RPMI7951 (cell line): ENCODE measurements around the gene NLGN1. TPM values are rescaled to one million over a fixed set of nuclear protein-coding genes. Genes with fewer than 3 reads are reported as not detected.

ENCODE experiments used
- DNase-seq: peaks from one replicate; pipeline ENCODE4 v3.0.0-alpha.2; 2012; ENCODE audit warnings: low read depth
- total RNA-seq: library from RNA; depleted of rRNA; stranded (reverse); fragments of >200 nt; shearing (Covaris generic); gene quantifications from 2 replicates; pipeline ENCODE4 v1.2.3, GENCODE V29; 2014

The NLGN1 gene
- total RNA-seq, 1 experiment from 2014 or later, result 0.48 TPM

DNA sequence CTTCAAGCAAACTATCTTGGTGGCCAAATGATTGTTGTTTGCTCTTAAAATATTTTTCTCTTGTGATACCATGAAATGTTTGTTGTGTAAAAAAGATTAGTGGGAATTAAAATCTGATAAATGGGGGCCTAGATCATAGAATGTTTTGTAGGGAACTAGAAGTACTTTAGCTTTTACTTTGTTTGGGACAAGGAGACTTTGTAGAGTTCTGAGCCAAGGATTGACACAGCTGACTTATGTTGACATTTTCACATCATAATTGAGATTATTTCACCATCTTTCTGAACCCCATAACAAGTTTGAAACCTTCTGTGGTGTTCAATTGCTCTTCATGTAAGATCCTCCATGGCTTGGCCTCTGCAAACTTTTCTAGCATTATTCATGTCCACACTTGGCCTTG lies 235.4 kb downstream of the NLGN1 start:
- DNase-seq, result no peak

DNA sequence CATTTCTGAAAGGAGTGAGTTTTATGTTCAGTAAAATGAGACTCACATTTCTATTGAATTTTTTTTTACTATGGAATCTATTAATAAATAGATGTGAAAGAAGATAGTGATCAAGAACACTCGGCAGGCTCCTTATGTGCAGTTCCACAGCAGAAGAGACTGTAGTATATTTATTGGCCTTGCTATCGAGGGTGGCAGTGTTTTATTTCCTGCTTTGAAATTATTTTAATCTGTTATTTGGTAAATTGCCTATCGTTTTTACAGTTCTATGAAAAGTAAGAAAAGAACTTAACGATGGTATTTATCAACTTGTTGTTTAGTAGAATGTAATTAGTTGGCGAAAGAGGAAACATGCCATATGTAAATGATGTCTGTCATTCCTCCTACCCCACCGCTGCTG lies 238.3 kb downstream of the NLGN1 start:
- no peak for DNase-seq

DNA sequence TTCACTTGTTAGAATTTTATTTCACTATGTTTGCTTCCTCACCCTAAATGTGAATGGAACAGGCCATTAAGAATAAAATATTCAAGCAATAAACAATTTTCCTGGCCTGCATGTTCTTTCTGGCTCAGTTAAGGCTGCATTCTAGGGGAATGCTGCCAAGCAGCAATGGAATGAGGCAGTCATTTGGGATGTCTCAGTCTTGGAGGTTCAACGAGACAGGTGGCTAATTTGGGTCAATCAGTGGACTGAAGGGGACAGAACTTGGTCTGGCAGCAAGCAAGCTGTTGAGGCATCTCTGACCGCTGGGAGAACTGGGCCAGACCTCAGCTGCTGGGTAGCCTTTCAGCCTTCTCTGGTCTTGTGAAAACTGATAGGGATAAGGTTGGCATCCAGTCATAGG lies 241.6 kb downstream of the NLGN1 start:
- DNase-seq, result no peak

DNA sequence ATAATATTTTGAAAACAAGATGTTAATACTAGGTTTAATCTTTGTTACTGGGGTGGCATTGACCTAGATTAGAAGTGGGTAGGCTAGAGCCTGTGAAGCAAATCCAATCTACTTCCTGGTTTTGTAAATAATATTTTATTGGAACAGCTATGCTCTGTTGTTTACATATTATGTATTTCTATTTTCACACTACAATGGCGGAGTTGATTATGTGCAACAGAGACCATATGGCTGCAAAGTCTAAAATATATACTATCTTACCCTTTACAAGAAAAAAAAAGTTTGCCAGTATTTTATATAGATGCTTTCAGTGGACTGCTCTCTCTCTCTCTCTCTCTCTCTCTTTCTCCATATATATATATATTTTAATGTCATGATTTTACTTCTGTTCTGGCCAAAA lies 244.2 kb downstream of the NLGN1 start:
- DNase-seq, result no peak

DNA sequence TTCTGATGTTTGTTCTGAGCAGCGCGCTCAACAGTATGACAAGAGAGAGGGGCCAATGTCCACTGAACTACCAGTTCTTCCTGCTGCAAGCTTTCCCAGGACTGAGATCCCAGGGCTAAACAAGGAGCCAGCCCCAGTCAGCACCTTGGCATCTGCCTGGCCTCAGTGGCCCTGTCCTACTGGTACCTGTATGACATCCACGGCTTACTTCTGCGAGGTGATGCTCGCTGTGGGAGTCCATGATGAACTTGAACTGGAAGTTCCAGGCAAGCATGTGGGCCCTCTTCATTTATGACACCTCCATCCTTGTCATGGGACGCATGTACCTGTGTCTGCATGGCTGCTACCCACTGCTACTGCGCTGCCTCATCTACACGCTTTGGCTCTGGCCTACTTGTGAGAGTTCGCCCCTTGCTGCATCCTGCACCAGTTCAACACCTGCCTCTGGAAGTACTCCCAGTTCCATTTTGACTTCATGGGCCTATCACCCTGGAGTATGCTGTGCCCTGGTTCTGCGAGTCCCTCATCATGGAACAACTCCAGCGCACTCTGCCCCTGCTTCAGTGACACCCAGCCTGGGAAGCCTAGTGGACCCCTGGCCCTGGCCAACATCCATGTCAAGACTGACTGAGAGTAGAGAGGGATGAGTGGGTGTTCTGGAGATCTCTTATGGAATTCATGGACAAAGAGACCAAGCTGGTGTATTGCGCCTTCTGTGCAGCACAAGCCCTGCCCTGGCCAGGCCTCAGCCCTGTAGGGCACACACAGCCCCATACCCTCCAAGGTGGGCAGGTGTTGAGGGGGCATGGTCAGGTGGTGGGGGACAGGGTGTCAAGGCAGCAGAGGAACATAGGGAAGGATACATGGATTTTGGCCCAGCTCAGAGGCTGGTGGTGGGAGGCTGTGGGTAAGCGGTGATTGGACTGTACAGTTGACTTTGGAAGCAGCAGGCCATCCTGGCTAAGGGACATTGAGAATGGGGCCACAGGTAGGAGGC lies 246.8 kb downstream of the NLGN1 start:
- no peak for DNase-seq

DNA sequence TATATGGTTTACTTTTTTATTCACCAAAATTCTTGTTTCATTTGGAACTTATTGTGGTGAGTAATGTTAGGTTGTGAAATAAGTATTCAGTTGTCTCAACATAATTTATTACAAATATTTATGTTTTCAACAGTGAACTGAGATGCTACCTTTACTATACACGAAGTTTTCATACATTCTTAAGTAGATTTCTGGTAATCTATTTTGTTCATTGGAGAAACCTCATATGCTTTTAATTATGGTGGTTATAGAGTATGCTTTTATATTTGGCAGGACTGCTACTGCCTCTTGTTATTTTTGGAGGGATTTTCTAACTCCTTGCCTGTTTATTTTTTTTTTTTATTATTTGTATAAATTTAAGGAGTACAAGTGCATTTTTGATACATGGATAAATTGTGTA lies 253.1 kb downstream of the NLGN1 start:
- no peak for DNase-seq

DNA sequence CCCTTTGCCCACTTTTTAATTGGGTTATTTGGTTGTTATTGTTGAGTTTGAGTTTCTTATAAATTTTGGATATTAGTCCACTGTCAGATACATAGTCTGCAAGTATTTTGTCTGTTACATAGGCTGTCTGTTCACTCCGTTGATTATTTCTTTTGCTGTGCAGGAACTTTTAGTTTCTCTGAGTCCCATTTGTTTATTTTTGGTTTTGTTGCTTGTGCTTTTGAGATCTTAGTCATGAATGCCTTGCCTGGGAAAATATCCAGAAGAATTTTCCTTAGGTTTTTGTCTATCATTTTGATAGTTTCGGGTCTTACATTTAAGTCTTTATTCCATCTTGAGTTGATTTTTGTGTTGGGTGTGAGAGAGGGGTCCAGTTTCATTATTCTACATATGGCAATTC lies 254.5 kb downstream of the NLGN1 start:
- no peak for DNase-seq

DNA sequence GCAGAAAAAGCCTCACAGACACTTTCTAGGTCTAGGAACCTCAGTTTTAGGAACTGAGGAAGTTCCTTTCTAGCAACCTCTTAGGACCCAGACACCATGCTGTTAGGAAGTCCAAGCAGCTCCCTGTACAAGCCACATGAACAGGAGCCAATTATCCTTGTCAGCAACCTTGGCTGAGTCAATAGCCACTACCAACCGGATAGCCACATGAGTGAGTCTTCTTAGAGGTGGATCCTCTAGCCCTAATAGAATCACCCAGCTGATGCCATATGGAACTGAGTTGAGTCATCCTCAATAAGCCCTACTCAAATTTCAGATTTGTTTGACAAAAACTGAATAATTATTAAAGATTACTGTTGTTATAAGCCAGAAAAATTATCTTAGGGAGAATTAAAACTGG lies 256.2 kb downstream of the NLGN1 start:
- DNase-seq, result no peak

DNA sequence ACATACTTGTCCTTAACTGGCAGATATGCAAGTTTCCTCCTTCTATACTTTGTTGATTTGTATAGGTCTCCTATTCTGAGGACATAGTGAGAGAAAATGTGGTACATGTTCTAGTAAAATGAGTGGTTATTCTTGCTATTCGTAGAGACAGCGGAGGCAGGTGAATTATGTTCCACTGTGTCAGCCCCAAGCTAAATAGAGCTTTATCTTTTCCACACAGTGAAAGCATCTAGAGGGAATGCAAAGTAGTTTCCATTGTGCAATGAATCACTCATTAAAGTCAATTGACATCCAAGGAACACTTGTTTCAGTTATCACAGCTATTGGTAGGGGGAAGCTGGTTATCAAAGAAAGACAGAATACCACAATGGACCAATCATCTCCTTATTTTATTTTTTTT lies 262.4 kb downstream of the NLGN1 start:
- no peak for DNase-seq

DNA sequence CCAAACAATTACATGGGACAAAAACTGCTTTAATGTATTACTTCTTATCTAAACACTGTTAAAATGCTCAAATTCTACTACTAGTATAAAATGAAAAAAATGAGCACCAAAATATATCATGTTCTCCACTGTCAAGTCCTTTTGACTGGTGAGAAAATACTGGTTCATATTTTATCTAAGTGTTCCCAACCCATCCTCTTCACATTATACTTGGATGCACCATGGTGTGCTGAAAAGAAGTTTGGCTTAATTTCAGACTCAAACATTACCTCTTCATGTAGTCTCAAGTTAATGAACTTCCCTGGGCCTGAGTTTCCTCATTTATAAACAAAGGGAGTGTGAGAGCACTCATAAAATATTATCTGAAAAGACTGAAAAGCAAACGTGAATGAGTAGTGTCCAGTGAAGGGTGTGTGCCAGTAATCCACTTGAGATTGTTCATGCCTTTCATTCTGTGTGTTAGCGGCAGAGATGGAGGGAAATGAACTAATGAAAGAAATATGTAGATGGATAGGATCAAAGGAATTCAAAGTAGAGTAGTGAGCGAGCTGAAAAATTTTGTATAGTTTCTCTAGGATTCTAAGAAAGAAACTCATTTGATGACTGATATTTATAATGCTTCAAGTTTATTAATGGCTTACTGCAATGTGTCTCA lies 263.2 kb downstream of the NLGN1 start:
- DNase-seq, result no peak

DNA sequence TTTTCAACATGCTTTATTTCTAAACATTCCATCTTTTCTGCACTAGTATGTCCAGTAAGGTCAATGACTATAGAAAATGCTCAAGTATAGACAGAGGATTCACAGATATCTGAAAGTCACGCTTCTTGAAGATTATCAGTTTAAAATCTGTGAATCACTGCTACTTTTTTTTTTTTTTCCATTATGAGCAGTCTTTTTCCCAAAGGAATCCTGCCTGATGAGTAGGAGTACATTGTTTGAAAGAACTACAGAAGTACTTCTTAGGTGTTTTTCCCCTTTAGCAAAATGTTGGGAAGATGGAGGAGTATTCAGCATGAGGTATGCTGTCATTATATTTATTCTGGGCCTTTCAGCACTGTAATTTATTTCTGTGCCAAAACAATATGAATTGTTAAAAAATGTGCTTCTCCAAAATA lies 266.2 kb downstream of the NLGN1 start:
- DNase-seq, result no peak

DNA sequence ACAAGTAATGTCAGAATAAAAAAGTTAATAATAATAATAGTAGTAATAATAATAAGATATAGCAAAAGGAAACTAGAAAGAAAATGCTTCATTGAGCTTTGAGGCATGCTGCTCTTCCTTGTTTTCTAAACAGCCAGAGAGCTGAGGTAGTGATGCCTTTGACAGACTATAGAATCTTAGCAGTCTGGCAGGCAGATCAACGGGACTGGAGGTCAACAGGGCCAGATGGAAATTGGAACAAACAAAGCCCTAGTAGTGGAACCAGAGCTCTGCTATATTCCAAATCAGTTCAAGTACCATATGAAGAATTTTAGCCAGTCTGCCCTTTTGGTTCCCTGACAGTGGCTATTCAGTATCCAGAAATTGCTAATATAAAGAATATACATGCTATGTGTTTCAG lies 278.6 kb downstream of the NLGN1 start:
- DNase-seq, result no peak

DNA sequence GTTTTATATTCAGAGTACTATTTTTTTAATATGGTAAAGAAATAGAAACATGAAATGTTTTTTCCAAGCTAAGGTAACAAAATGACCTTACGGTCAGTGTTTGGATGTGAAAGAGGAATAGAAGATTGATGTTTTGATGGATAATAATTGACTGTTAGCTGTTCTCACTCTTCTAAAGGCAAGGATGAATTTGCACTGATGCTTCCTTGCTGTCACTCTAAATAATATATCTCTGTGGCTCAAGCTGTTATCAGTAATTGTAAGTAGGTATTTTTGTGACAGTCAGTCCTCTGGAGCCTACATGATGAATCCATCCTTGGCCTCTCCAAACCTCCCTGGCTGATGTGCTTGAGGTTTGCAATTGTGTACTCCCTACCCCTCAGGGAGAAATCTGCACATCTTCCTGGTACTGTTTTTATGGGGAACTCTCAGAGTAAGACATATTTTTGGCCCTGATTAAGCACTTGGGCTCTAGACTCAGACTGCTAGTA lies 283.7 kb downstream of the NLGN1 start:
- no peak for DNase-seq

DNA sequence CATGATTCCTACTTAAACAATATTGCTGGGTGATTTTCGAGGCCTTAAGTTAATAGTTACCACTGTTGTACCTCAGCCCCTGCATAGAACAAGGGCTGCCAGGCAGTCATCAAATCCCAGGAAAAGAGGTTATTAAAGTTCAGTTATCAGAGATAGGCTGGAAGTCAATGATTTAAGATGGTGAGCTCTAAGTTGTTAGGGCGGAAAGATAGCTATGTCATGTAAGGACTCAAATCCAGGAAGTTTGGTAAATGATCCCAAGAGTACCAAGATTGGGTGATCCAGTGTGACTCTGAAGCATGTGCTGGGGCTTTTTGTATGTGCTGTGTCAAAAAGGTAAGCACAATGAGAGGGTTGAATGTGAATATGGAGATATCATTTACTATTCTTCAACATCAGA lies 287.9 kb downstream of the NLGN1 start:
- no peak for DNase-seq

DNA sequence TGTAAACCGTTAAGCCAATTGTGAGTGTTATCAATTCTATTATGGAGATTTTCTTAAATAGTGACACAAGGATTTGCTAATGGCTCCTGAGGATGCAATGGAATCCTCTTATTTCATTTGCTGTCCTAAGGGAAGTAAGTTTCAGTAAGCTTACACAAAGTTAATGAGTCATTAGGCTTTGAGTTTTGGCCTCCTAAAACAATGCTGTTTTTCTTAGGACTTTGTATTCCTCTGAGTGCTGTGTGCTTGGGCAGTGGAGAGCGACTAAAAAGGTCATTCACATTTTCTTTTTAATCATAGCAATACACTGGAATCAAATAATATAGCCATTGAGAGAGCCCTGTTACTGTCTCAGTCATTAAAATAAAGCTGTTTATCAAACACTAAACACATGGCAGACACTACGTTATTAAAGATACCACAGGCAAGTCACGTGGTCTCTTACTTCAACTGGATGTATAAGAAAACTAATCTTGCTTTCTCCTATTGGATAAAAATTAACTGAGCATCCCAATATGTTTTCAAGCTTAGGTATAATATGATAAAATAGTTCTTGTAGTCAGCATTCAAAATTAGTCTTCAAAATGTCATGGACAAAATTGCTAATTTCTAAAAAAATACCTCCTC lies 290.8 kb downstream of the NLGN1 start:
- DNase-seq, result no peak

DNA sequence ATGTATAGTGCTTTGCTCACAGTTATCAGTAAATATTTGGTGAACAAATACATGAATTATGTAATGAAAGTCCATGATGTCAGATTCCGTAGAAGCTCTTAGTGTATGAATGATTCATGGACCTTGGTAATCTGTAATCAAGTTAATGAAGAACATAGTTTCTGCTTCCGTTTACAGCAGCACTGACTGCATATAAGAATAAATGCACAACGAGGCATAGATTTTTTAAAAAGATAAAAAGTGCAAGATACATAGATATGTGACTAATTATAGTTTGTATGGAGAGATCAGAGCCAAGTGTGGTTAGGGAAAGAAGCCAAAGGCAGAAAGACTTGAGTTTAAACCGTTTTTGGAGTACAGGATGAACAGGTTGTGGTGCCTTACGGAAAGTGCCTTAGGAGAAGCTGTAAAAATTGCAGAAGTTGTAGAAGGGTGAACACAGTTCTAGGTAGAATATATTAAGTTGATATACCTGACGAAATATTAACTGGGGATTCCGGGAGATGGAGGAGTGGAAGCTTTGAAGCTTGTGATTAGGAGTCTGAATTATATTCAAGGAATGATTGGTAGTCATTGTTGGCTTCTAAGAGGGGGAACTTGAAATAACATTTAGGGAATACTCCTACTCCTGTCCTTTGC lies 293.1 kb downstream of the NLGN1 start:
- no peak for DNase-seq

DNA sequence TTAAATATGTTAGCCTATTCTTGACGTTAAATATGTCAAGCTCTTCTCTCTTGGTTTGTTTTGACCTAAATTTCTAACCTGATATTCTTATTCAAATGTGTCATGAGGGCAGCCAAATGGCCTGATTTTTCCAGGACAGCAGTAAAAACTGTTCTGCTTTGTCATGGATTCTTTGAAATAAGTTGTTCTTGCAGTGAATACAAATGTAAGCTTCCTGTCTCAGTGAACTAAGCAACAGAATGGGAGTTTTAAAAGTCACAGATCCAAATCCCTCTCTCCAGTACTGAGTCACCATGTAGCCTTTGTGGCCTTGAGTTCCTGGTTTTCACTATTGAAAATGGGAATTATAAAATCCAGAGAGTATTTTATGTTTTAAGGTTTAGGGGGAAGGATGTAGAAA lies 301.8 kb downstream of the NLGN1 start:
- DNase-seq, result no peak

DNA sequence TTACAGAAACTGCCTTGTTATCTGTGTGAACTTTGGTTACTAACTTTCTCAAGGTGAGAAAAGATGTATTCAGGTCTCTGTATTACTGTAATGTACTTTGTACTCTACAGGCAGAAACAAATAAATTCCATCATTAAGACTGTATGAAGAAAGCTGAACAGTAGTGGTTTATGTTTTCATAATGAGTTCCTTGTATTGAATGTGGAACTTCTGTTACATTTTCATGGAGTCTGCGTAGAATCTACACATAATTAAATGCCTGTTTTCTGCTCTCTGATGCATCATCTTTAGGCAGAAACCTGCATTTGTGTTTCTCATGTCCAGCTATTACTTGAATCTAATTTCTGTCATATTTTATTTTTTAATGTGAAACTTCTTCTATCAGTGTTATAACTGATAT lies 302.8 kb downstream of the NLGN1 start:
- DNase-seq, result no peak

DNA sequence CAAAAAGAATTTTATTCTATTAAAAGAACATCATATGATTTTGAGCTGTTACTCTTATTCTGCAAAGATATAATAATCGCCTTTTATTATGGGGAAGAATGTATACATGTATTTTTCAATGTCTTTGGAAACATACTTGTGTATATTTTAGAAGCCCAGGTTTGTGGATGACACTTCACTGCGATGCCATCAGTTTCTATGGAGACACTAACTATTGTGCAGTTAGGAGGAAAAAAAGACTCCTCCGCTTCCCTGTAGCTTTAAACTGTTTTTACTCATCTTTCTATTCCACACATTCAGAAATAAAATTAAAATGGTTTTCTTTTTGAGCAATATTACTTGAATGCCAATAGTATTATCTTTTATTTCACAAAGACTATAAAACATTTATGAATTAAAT lies 305.0 kb downstream of the NLGN1 start:
- no peak for DNase-seq

DNA sequence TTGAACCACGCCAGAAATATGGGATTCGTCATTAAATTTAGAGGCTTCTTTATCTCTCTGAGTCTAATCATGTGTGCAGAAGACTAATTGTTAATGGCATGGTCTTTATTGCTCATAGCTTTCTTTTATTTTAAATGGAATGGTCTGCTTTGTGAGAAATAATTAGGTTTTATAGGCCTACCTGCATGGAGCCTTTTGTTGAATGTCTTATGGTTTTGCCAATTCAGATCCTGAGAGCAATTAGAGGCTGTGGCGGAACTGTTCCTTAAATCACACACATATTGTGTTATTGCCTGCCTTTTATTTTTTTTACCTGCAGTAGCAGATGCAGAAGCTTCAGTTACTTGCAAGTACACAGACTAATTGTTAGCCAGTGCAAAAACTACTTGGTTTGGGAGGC lies 306.2 kb downstream of the NLGN1 start:
- DNase-seq, result no peak

DNA sequence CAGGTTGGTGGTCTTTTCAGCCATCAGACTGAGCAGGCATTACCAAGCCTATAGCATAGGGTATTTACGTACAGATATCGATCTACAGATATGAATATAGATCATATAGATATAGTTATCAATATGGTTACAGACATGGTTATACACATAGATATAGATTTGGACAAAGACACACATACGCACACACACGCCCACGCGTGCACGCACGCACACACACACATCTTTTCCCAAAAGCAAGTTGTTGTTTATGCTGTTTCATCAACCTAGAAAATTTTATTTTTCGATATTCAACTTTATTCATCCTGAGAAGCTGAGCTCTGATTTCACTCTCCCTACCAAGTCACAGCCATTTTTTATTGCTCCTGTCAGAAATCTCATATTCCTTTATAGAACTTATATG lies 309.1 kb downstream of the NLGN1 start:
- DNase-seq, result no peak

DNA sequence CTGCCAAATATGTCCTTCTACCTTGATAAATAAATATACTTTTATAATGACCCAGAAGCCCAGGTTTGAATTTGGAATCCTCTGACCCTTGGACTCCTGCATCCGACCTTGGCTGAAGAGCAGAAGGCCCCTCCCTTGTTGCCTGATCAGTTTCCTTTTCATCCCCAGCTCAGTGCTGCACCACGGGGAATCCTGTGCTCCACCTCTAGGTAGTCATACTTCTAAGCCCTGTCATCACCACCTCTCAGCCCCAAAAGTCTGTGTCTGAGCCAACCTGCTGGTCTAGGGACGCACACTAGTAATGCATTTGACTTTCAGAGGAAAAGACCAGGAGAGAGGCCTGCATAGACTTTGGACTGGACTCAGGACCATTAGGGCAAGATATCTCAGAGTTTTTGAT lies 310.6 kb downstream of the NLGN1 start:
- DNase-seq, result no peak
